Mesenteric fat pad (tissue), 1 donor: Measurements from ENCODE around the gene STARD4. TPM values are rescaled to one million over a fixed set of nuclear protein-coding genes. Genes with fewer than 3 reads are reported as not detected.

Experiments used
- DNase-seq: peaks from one replicate; pipeline ENCODE4 v3.0.0-alpha.2; 2020; ENCODE audit warnings: low spot score
- total RNA-seq: library from RNA; stranded (reverse); fragmentation: NEBNext Ultra II Directional; extraction: Animal tissue kit (Norgen Biotek cat#: 25700); gene quantifications from one replicate; pipeline ENCODE4 v1.2.1, GENCODE V29; 2021
- donor health status: DM: yes; HTN: yes; CAD: no.

The STARD4 gene
- total RNA-seq, 1 donor from 2014 or later = 10.7 TPM

- no peak for DNase-seq
Measured at GRCh38 chr5:111530298-111530740, 18.0 kb upstream of the STARD4 start.

- no peak for DNase-seq
Measured at GRCh38 chr5:111528056-111528455, 15.7 kb upstream of the STARD4 start.

DNA sequence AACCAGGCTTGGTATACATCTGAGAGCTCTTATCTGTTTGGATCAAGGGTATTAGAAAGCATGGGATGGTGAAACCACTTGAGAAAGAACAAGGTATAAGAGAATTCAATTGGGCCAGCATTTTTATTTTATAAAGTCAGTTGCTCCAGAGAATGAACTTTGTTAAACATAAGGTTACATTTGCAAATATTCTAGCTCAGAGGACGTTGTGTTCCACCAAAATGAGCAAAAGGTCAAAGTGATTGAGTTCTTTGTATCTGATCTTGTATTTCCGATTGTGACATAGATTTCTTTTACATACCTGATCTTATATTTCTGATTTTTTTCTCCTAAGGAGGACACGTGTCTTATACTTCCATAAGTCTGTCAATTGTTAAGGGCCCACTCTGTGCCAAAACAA, 8.6 kb upstream of the STARD4 start:
- no peak for DNase-seq

DNA sequence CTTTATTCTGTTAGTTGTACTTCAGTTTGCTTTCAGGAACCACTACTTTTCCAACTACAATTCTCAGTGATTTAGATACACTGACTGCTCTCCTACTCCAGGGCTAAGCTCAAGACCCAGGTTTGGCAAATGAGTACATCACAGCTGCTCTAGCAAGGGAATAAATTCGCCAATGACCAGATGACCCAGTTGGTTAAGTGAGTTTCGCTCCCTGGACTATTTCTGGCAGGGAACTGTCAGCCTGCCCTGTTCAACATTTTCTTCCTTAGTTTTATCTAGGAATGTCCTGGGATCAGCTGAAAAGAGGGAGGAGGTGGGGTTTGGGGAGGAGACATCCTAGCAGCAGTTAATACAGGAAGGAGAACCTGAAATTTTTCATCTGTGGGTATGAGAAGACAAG, 6.4 kb upstream of the STARD4 start:
- DNase-seq = no peak

GRCh38 chr5:111517853-111518501, 5.6 kb upstream of the STARD4 start:
- no peak for DNase-seq

DNA sequence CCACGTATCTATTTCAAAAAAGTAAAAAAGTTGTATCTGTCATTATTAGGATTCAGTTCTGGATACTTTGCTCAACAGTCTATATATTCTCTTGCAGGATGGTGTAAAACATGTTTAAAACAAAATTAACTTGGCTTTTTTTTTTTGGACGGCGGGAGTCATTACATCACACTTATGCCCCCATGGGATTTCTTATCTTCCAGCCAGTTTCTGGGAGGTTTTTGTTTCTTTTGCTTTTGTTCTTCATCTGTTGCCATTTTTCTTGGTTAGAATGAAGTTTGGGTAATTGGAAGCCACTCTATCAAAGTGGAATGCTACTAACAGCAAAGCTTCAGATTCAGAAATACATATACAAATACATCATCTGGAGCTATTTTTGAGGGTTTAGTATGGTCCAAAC, 1.8 kb upstream of the STARD4 start:
- no peak for DNase-seq

DNA sequence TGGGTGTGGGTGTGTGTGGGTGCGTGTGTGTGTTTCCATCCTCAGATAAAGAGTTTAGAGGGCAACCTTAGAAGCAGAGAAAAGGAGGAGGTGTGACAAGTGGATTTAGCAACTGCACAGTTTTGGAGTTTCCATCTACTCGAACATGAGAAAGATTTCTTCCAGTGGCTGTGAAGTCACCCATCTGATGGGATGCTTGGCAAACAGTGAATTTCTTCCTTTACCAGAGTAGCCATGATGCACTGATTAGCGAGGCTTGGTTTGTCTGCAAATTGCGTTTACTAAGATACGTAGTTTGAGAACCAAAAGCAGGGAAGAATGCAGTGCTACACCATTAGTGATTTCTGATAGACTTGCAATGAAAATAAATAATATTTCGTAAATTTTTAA, 791 bp upstream of the STARD4 start:
- DNase-seq = no peak

DNA sequence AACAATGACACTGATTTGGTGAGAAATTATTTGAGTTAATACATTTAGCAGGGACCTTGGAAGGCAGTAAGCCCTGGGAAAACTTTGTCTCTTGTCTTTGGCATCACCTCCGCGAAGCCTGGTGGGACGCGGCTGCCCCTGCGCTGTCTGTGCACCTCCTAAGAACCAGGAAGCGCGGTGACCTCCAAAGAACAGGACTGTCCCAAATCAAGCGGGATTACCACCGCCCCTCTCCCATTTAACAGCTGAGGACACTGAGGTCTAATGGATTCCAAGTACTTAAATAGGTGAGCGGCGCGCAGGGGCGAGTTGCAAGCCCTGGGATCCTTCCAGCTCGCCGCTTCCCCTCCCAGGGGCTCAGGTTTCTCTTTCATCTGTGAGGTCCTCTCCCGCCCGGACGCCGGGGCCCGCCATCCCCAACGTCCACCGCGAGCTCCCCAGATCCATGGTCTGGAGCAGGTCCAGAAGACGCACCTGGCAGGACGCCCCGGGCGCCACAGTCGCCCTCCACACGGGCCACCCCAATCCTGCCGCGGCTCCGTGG, 432 bp downstream of the STARD4 start:
- no peak for DNase-seq

DNA sequence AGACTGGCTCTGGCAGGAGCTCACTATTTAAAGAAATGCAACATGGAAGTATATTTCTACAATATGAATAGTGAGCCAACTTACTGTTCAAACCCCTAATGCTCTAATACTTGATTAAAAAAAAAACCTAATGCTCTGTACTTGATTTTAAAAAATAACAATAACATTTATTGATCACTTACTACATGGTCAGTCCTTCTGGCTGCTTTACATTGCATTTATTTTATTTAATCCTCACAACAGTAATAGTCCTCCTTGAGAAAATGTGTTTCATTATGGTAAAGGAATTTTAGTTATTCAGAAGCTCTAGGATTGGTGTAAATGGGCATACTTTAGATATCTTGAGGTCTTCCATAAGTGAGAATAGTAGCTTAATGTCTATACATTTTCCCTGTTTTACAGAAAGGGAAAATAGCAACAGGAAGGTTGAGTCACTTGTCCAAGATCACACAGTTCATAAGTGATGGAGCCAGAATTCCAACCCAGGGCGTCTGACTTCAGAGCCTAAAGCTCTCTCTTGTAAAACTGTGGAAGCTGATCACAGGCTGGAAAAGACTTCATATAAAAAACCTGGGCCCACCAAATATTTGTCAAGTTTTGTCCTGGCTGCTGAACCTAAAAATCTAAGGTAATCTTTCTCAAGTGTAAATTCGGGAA, 1.0 kb downstream of the STARD4 start:
- DNase-seq = no peak

DNA sequence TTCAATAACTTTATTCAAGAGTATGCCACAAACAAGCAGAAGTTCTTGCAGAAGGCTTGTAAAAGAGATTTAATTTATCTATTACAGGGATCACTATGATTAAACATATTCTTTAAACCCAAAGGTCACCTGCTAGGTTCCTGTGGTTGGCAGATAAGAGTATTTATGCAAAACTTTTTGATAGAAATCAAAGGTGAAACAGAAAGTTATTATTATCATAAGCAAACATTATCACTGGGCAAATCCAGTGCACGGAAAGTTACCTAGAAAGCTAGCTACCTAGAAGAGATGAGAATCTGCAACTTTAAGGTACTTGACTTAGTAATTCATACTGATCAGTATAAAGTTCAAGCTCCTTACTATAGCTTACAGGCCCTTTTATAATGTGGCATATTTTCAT, 3.2 kb downstream of the STARD4 start:
- no peak for DNase-seq

- no peak for DNase-seq
Measured at GRCh38 chr5:111507276-111507675, 5.1 kb downstream of the STARD4 start.

GRCh38 chr5:111505096-111505495, 7.2 kb downstream of the STARD4 start:
- DNase-seq = no peak

DNA sequence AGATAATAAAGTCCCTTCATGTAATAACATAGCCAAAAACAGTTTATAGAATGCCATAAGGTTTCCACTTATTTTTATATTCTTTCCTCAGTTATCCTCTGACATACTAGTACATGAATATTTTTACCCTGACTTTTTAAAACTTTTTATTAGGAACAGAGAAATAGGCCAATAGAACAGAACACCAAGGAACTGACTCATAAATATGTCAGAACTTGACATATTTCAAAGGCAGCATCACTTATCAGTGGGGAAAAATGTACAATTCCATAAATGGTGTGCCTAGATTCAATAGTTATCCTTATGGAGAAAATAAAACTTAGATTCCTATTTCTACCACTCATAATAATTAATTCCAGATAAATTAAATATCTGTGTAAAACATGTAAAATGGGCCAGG, 9.4 kb downstream of the STARD4 start:
- DNase-seq = no peak

DNA sequence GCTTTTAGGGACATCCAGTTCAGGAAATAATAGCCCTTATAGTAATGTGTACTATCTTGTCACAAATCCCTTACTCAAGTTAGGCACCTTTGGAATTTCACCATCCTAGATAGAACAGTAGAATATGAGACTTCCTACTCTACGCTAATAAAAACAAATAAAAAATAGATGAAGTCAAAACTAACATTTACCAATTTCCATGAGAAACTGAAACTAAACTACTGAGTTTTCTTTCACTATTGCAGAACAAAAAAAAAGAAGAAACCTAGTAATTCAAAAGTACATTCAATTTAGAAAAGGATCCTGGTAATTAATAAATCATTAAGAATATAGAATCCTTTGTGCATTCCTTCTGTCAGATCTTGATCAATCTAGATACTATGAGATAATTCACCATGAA, 14.0 kb downstream of the STARD4 start:
- no peak for DNase-seq

- no peak for DNase-seq
Measured at GRCh38 chr5:111495159-111495558, 17.2 kb downstream of the STARD4 start.

GRCh38 chr5:111494355-111494999, 17.9 kb downstream of the STARD4 start:
- DNase-seq = no peak

- no peak for DNase-seq
Measured at GRCh38 chr5:111493031-111493430, 19.3 kb downstream of the STARD4 start.

DNA sequence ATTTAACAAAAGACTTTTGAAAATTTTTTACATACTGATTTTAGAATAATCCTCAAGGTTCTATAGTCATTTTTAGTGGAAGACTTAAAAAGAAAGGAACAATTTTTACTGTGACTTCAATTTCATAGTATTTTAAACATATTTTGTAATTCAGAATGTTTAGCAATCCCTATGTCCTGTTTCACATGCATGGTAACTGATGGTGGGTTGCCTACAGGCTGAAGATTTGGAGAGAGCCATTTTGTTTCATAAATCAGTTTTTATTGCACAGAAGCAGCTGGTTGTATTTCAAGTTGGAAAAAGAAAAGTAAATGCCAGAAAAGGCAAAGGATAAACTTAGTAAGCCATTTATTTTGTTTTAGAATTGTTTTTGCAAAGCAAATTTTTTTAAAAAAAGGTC, 24.0 kb downstream of the STARD4 start:
- no peak for DNase-seq

GRCh38 chr5:111486926-111487325, 25.4 kb downstream of the STARD4 start:
- DNase-seq = no peak

DNA sequence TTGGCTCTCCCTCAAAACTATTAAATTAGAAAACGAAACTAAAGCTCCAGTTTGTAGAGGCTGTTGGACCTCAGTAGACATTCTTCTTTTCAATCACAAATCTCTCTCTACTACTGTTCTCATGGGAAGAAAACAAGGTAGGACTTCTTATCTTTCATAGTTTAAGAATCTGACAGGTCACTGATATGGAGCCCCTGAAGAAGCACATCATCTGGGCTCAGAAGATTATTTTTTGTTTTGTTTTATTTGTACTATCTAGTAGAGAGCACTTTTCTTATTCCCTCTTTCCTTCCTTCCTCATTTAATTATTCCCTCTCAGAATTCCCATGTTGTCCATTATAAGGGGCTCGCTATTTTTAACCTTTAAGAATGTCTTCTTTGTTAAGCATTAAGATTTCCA, 26.3 kb downstream of the STARD4 start:
- no peak for DNase-seq

GRCh38 chr5:111480346-111480745, 32.0 kb downstream of the STARD4 start:
- DNase-seq = no peak

DNA sequence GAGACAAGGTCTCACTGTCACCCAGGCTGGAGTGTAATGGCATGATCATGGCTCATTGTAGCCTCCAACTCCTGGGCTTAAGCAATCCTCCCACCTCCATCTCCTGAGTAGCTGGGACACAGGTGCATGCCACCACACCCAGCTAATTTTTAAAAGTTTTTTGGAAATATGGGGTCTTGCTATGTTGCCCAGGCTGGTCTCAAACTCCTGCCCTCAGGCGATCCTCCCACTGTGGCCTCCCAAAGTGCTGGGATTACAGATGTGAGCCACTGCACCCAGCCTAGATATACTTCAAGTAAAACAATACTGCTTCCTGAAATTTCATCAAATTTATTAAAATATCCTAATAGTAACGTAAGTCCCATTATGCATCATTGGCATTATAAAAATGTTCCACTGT, 33.4 kb downstream of the STARD4 start:
- no peak for DNase-seq

- no peak for DNase-seq
Measured at GRCh38 chr5:111478266-111478665, 34.1 kb downstream of the STARD4 start.
